CD8-positive, alpha-beta memory T cell (primary cell): ENCODE measurements around the gene CCT7. TPM values are rescaled to one million over a fixed set of nuclear protein-coding genes. Genes with fewer than 3 reads are reported as not detected.

Source experiments
- CTCF ChIA-PET: fragments of 350-600 bp; sonication (Branson Sonifier 250); formaldehyde crosslinking; loops from one replicate; lab custom pipeline; 2021; ENCODE audit warnings: antibody characterized with exemption; lab: Charles Lee
- POLR2A ChIA-PET: fragments of 350-600 bp; sonication (Branson Sonifier 250); formaldehyde crosslinking; loops from one replicate; lab custom pipeline; 2021; ENCODE audit warnings: antibody characterized with exemption; lab: Charles Lee
- DNase-seq, 5 donors: peaks; one replicate each; pipeline versions ENCODE4 v3.0.0 to v3.0.0-alpha.2; 2020 to 2022; ENCODE audit warnings: mixed read lengths in 1 of 5
- H3K27ac ChIP-seq: one replicate; pipeline ENCODE4 v1.7.0; 2013; ENCODE audit warnings: low read depth, mild to moderate bottlenecking, low read length, moderate library complexity
- H3K27me3 ChIP-seq: 2 replicates; pipeline ENCODE4 v1.7.0; 2013; ENCODE audit warnings: low read length, mild to moderate bottlenecking; ENCODE audit not compliant: insufficient read depth, poor library complexity, severe bottlenecking
- H3K36me3 ChIP-seq: 2 replicates; pipeline ENCODE4 v1.7.0; 2013; ENCODE audit warnings: mild to moderate bottlenecking, low read length, moderate library complexity; ENCODE audit not compliant: insufficient read depth
- H3K4me1 ChIP-seq: 2 replicates; pipeline ENCODE4 v1.7.0; 2013; ENCODE audit warnings: mild to moderate bottlenecking, low read length, moderate library complexity; ENCODE audit not compliant: insufficient read depth
- H3K4me3 ChIP-seq: 2 replicates; pipeline ENCODE4 v1.7.0; 2013; ENCODE audit warnings: mild to moderate bottlenecking, low read length
- H3K9me3 ChIP-seq: 2 replicates; pipeline ENCODE4 v1.7.0; 2013; ENCODE audit warnings: mild to moderate bottlenecking, low read length
- H3K27ac Mint-ChIP-seq, 8 donors: one replicate each; pipeline ENCODE4 v1.8.0; 2020 to 2021; ENCODE audit warnings: mixed read lengths in 8 of 8, mild to moderate bottlenecking in 6 of 8, inconsistent platforms in 3 of 8, moderate library complexity in 3 of 8
- H3K27me3 Mint-ChIP-seq, 2 donors: one replicate each; pipeline ENCODE4 v1.8.0; 2020 to 2021; ENCODE audit warnings: mixed read lengths in 2 of 2, mild to moderate bottlenecking in 1 of 2, moderate library complexity in 1 of 2
- H3K36me3 Mint-ChIP-seq, 3 donors: one replicate each; pipeline ENCODE4 v1.8.0; 2020 to 2021; ENCODE audit warnings: mixed read lengths in 3 of 3, inconsistent platforms in 1 of 3, mild to moderate bottlenecking in 1 of 3
- H3K4me1 Mint-ChIP-seq, 3 donors: one replicate each; pipeline ENCODE4 v1.8.0; 2020 to 2021; ENCODE audit warnings: mixed read lengths in 3 of 3, inconsistent platforms in 1 of 3, mild to moderate bottlenecking in 1 of 3
- H3K4me3 Mint-ChIP-seq, 7 donors: one replicate each; pipeline ENCODE4 v1.8.0; 2020 to 2021; ENCODE audit warnings: mixed read lengths in 7 of 7, mild to moderate bottlenecking in 6 of 7, moderate library complexity in 4 of 7, inconsistent platforms in 2 of 7
- H3K9me3 Mint-ChIP-seq, 5 donors: one replicate each; pipeline ENCODE4 v1.8.0; 2020 to 2022; ENCODE audit warnings: mixed read lengths in 5 of 5, mild to moderate bottlenecking in 3 of 5, moderate library complexity in 2 of 5, inconsistent platforms in 1 of 5
- polyA plus RNA-seq: library from polyadenylated mRNA; unstranded; fragments of 300-500 nt; fragmentation: Illumina TruSeq; gene quantifications from one replicate; pipeline ENCODE4 v1.2.3, GENCODE V29; 2021
- total RNA-seq, 2 experiments: library from RNA; stranded (reverse); gene quantifications; one replicate each; pipeline ENCODE4 v1.2.3, GENCODE V29; 2021

CCT7 gene
- total and polyA plus RNA-seq, 3 experiments from 2014 or later = 263 to 758 (median 750) TPM

DNA sequence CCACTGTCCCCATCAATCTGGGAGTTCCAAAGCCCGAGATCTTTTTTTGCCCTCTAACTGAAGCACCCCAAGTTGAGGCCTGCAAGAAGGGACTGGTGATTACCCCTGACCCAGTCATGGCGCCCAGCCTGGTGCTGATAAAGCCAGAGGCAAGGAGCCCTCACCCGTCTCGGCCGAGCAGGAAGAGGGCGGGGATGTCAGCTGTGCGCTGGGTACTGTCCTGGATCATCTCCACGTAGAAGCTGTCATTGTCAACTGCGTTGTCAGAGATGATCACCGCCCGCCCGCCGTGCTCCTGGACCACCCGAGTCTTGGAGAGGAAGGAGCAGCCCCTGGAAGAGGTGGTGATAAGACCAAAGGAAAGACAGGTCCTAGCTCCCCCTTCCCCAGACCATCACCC is 5.5 kb upstream of the CCT7 start:
- Histone ChIP-seq H3K36me3 (no peaks in the 10 kb centered on the region), H3K27ac (no peak overlapping the region), H3K9me3 (no peaks in the 10 kb centered on the region), H3K4me1 (peaks cover 6% of the 10 kb centered on the region), H3K4me3 (no peak overlapping the region), H3K27me3 (no peaks in the 10 kb centered on the region)
- POLR2A ChIA-PET = no interaction called here
- CTCF ChIA-PET = interaction anchor here (0.9 to 3.6 kb wide), 4 partner anchors 11 to 61 kb away, joined by 3 to 23 read pairs (median 4); no protein-coding TSS in a partner anchor
- H3K9me3 Mint-ChIP-seq = no peaks in the 10 kb centered on the region
- no peak overlapping the region for H3K4me3 Mint-ChIP-seq
- peaks cover 6 to 9% (median 7%) of the 10 kb centered on the region in 3 donors for H3K4me1 Mint-ChIP-seq
- no peaks in the 10 kb centered on the region for H3K27me3 Mint-ChIP-seq
- H3K27ac Mint-ChIP-seq = no peak overlapping the region
- H3K36me3 Mint-ChIP-seq = peaks cover 0 to 46% (median 0%) of the 10 kb centered on the region in 3 donors
- DNase-seq = no peak

DNA sequence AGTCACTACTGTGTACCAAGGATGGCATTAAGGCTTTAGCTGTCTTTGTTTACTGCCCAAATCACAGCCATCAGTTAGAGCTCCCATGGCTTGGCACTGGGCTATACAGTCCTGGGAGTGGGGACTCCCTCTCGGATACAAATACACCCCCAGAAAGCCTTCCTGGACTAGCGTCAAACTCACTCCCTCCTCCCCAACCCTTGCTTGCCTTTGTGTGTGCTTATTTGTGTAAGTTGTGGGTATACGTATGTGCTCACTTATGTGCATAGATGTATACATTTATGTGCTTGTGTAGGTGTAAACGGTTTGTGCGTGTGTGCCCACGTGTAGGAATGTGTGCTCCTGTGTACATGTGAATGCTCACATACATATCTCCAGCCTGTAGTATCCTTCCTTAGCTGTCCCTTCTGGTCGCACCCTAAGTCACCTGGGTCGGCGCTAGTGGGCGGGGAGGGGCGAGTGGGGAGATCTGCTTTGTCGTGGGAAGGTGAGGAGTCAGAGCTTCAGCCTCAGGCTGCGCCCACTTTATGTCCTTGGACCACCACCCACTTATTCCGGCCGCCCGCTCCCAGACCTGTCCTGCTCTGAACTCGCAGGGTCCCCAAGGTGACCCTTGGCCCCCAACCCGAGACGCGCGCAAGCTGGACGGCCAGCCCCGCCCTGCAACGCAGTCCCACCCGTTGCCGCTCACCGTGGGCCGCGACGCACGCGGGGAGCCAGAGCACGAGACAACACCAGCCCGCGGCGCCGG is 1.5 kb upstream of the CCT7 start:
- ChIA-PET POLR2A (interaction anchor here (1.1 to 3.2 kb wide), 7 partner anchors 15 to 162 kb away, joined by 3 to 25 read pairs (median 10); partner anchors contain the start of genes ALMS1, EGR4, FBXO41 and SFXN5), CTCF (interaction anchor here (1.0 to 8.1 kb wide), 7 partner anchors 9 to 946 kb away, joined by 3 to 54 read pairs (median 5); partner anchors contain the start of genes EGR4 and MOB1A)
- Mint-ChIP-seq H3K36me3 (peaks cover 0 to 37% (median 0%) of the 10 kb centered on the region in 3 donors), H3K27ac (peak overlapping the region in 7 of 8 donors; percentile 35 to 94 (median 74)), H3K27me3 (no peaks in the 10 kb centered on the region), H3K4me1 (peaks cover 31 to 38% (median 37%) of the 10 kb centered on the region in 3 donors), H3K4me3 (peak overlapping the region; percentile 95 to 99 (median 98)), H3K9me3 (no peaks in the 10 kb centered on the region)
- Histone ChIP-seq H3K27ac (peak overlapping the region; percentile 93), H3K9me3 (no peaks in the 10 kb centered on the region), H3K4me1 (peaks cover 26% of the 10 kb centered on the region), H3K4me3 (peak overlapping the region; percentile 88), H3K27me3 (no peaks in the 10 kb centered on the region), H3K36me3 (no peaks in the 10 kb centered on the region)
- peak in 1 of 5 donors; percentile 9 for DNase-seq

DNA sequence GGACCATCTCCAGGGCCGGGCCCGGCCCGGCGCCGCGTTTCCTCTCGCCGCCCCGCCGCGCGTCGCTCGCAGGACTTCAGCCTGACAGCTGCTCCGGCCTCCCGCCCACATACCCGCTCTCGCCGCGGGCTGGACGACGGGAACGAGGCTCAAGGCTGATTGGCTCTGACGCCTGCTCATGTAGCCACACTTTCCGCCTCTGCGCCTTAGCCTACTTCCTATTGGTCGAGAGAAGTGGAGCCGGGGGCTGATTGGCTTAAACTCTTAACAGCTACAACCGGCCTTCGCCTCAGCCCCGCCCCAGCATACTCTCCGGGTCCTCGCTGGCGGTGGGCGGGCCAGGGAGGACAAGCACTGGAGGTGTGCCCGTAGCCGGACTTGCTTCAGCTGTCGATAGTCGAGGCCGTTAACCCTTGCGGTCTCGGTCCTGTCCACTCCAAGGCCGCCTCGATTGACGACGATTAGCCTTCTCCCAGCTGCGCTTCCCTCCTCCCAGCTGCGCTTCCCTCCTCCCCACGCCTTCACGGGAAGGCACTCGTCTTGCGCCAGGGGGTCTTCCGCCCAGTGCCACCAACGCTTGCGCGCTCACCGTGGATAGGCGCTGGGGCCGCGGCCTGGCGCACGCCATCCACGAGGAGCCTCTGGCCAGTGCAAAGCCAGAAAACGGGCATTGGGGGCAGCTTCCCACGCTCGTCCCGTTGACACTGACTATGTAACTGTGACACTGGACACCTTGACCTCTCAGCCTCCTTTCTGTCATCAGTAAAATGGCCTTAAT is 765 bp upstream of the CCT7 start, which contains the start of gene PRADC1:
PRADC1 (minus strand) TSS at position 86 of the 778 bp plus-strand sequence; CDS start at position 7, 79 bp downstream.
- H3K27ac ChIP-seq = peak within 1 kb of the TSS; percentile 93
- peaks cover 33 to 42% (median 41%) of the 10 kb centered on the region in 3 donors for H3K4me1 Mint-ChIP-seq
- H3K27me3 ChIP-seq = no peaks in the 10 kb centered on the region
- H3K9me3 ChIP-seq = no peaks in the 10 kb centered on the region
- no peaks in the 10 kb centered on the region for H3K9me3 Mint-ChIP-seq
- H3K4me3 ChIP-seq = peak within 1 kb of the TSS; percentile 88
- H3K4me3 Mint-ChIP-seq = peak within 1 kb of the TSS; percentile 95 to 99 (median 98)
- H3K27me3 Mint-ChIP-seq = no peaks in the 10 kb centered on the region
- no peaks in the 10 kb centered on the region for H3K36me3 ChIP-seq
- DNase-seq = peak; percentile 90 to 97 (median 93)
- H3K36me3 Mint-ChIP-seq = peaks cover 0 to 39% (median 0%) of the 10 kb centered on the region in 3 donors
- peaks cover 26% of the 10 kb centered on the region for H3K4me1 ChIP-seq
- POLR2A ChIA-PET = interaction anchor here (0.7 to 3.2 kb wide), 12 partner anchors 9 to 163 kb away, joined by 3 to 25 read pairs (median 6); partner anchors contain the start of genes ALMS1, EGR4, FBXO41 and SFXN5
- H3K27ac Mint-ChIP-seq = peak within 1 kb of the TSS; percentile 81 to 98 (median 94)
- CTCF ChIA-PET = interaction anchor here (1.0 to 8.1 kb wide), 7 partner anchors 9 to 945 kb away, joined by 3 to 54 read pairs (median 5); partner anchors contain the start of genes EGR4 and MOB1A

- peak in 1 of 5 donors; percentile 18 for DNase-seq
- ChIA-PET POLR2A (interaction anchor here (2.0 to 3.2 kb wide), 3 partner anchors 22 to 150 kb away, joined by 10 to 25 read pairs (median 12); partner anchors contain the start of genes ALMS1, EGR4 and SMYD5), CTCF (interaction anchor here (0.8 to 8.1 kb wide), 7 partner anchors 16 to 58 kb away, joined by 3 to 54 read pairs (median 5); partner anchors contain the start of genes EGR4 and FBXO41)
- H3K27me3 ChIP-seq = no peaks in the 10 kb centered on the region
- Mint-ChIP-seq H3K4me1 (peaks cover 41 to 57% (median 53%) of the 10 kb centered on the region in 3 donors), H3K4me3 (peak overlapping the region; percentile 95 to 99 (median 98)), H3K9me3 (no peaks in the 10 kb centered on the region), H3K27ac (peak overlapping the region; percentile 81 to 98 (median 94)), H3K36me3 (peaks cover 0 to 45% (median 0%) of the 10 kb centered on the region in 3 donors), H3K27me3 (no peaks in the 10 kb centered on the region)
- peak overlapping the region; percentile 88 for H3K4me3 ChIP-seq
- peaks cover 12% of the 10 kb centered on the region for H3K36me3 ChIP-seq
- H3K4me1 ChIP-seq = peaks cover 31% of the 10 kb centered on the region
- H3K9me3 ChIP-seq = no peaks in the 10 kb centered on the region
- H3K27ac ChIP-seq = peak overlapping the region; percentile 93
These were observed 1.4 kb downstream of the CCT7 start for GRCh38 chr2:73235315-73236028.

DNA sequence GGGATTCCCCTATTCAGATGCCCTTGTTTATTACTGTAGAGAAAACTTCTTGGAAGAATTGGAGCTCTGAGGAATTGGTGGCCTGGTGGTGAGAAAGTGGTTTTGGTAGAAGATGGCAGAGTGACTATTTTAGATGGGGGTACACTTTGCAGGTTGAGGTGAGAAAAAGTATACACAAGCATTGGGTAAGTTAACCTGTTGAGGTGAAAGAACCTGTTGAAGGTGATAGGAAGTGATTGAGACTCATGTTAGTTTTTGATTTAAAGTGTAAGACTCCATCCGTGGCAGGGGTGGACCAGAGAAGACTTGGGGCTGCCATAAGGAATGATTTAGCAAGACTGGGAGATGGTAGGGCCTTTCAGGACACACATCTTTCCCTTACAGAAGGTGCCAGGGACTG is 3.1 kb downstream of the CCT7 start:
- Mint-ChIP-seq H3K4me1 (peaks cover 41 to 57% (median 53%) of the 10 kb centered on the region in 3 donors), H3K27ac (peak overlapping the region in 7 of 8 donors; percentile 12 to 93 (median 42)), H3K9me3 (no peaks in the 10 kb centered on the region), H3K4me3 (peak overlapping the region in 2 of 7 donors; percentile 0 to 96), H3K27me3 (no peaks in the 10 kb centered on the region), H3K36me3 (peaks cover 0 to 58% (median 2%) of the 10 kb centered on the region in 3 donors)
- Histone ChIP-seq H3K27ac (no peak overlapping the region), H3K36me3 (peaks cover 16% of the 10 kb centered on the region), H3K9me3 (no peaks in the 10 kb centered on the region), H3K4me1 (peaks cover 31% of the 10 kb centered on the region), H3K4me3 (no peak overlapping the region), H3K27me3 (no peaks in the 10 kb centered on the region)
- DNase-seq = no peak
- ChIA-PET POLR2A (no interaction called here), CTCF (interaction anchor here (2.0 to 8.1 kb wide), 3 partner anchors 22 to 54 kb away, joined by 5 to 54 read pairs (median 47); partner anchors contain the start of gene EGR4)

GRCh38 chr2:73238149-73238548 is 4.0 kb downstream of the CCT7 start:
- Histone ChIP-seq H3K27me3 (no peaks in the 10 kb centered on the region), H3K9me3 (no peaks in the 10 kb centered on the region), H3K27ac (no peak overlapping the region), H3K4me3 (no peak overlapping the region), H3K4me1 (peaks cover 25% of the 10 kb centered on the region), H3K36me3 (peaks cover 25% of the 10 kb centered on the region)
- Mint-ChIP-seq H3K4me3 (no peak overlapping the region), H3K27ac (peak overlapping the region in 5 of 8 donors; percentile 23 to 67 (median 32)), H3K4me1 (peaks cover 35 to 52% (median 51%) of the 10 kb centered on the region in 3 donors), H3K27me3 (no peaks in the 10 kb centered on the region), H3K9me3 (no peaks in the 10 kb centered on the region), H3K36me3 (peaks cover 0 to 63% (median 6%) of the 10 kb centered on the region in 3 donors)
- DNase-seq = no peak
- POLR2A ChIA-PET = interaction anchor here (0.6 kb wide), 1 partner anchor 56 kb away, joined by 3 read pairs; no protein-coding TSS in a partner anchor
- CTCF ChIA-PET = interaction anchor here (7.2 to 8.1 kb wide), 2 partner anchors 26 to 53 kb away, joined by 47 to 54 read pairs; partner anchors contain the start of gene EGR4
